Gastrocnemius medialis (tissue), 4 donors: Measurements from ENCODE around the gene FBLL1. TPM values are rescaled to one million over a fixed set of nuclear protein-coding genes. Genes with fewer than 3 reads are reported as not detected.

ENCODE experiments used
- ATAC-seq, 2 donors: fragments of 150-250 bp; one replicate each; pipeline ENCODE4 v1.9.1; 2016
- DNase-seq, 2 donors: peaks; one replicate each; pipeline ENCODE4 v3.0.0-alpha.2; 2019
- H3K27ac ChIP-seq, 4 donors: fragments of 200-600 bp; sonication (generic); 1 replicate in 1 of 4; 2 replicates in 3 of 4; pipeline ENCODE4 v1.5.1; 2016 to 2018; ENCODE audit warnings: mild to moderate bottlenecking in 2 of 4, moderate library complexity in 1 of 4
- H3K27me3 ChIP-seq, 3 donors: fragments of 200-600 bp; sonication (generic) in 2 of 3; 1 replicate in 1 of 3; 2 replicates in 2 of 3; pipeline versions ENCODE4 v1.5.1 to v1.6.0; 2016 to 2019; ENCODE audit warnings: mild to moderate bottlenecking in 1 of 3, moderate library complexity in 1 of 3
- H3K36me3 ChIP-seq, 2 donors: fragments of 200-600 bp; sonication (generic) in 1 of 2; one replicate each; pipeline ENCODE4 v1.5.1; 2017 to 2018
- H3K4me1 ChIP-seq, 2 donors: fragments of 200-600 bp; sonication (generic) in 1 of 2; one replicate each; pipeline ENCODE4 v1.5.1; 2016 to 2017; ENCODE audit warnings: mild to moderate bottlenecking in 2 of 2
- H3K4me3 ChIP-seq, 4 donors: fragments of 200-600 bp; sonication (generic) in 3 of 4; 1 replicate in 1 of 4; 2 replicates in 3 of 4; pipeline ENCODE4 v1.5.1; 2016 to 2019; ENCODE audit warnings: mild to moderate bottlenecking in 2 of 4
- H3K9me3 ChIP-seq, 3 donors: fragments of 200-600 bp; sonication (generic) in 2 of 3; 1 replicate in 1 of 3; 2 replicates in 2 of 3; pipeline ENCODE4 v1.5.1; 2016 to 2019
- CTCF ChIP-seq, 5 experiments: fragments of 450-650 bp in 3 of 5; fragments of 200-600 bp in 2 of 5; sonication (generic) in 2 of 5; IDR thresholded peaks in 4 of 5; conservative IDR thresholded peaks in 1 of 5; 1 replicate in 4 of 5; 2 replicates in 1 of 5; pipeline ENCODE4 v1.5.1; 2016 to 2019; ENCODE audit warnings: antibody characterized with exemption in 5 of 5, mild to moderate bottlenecking in 3 of 5, moderate library complexity in 3 of 5
- POLR2A ChIP-seq, 2 donors: fragments of 450-650 bp; IDR thresholded peaks; one replicate each; pipeline ENCODE4 v1.6.1; 2017; ENCODE audit warnings: antibody characterized with exemption in 2 of 2, mild to moderate bottlenecking in 2 of 2, moderate library complexity in 2 of 2
- in situ Hi-C, 4 donors: fragments of 200-750 bp; cut with MboI; loops; one replicate each; pipeline versions ENCODE4 v1.15.0 to v1.8.0; 2017; ENCODE audit warnings: low sequenced_read_pairs in 4 of 4
- intact Hi-C: fragments of 100-400 bp; cut with DNase I; formaldehyde crosslinking; loops from one replicate; pipeline ENCODE4 v1.15.1; 2023; ENCODE audit warnings: low total_unique reads
- total RNA-seq, 4 donors: library from RNA; depleted of rRNA; stranded (reverse); fragments of >200 nt; gene quantifications; one replicate each; pipeline versions ENCODE4 v1.1.0 to v1.2.3, GENCODE V29; 2016

The FBLL1 gene
- total RNA-seq, 4 donors from 2014 or later: not detected

GRCh38 chr5:168557389-168557788 is 28.3 kb downstream of the FBLL1 start:
- TF ChIP-seq CTCF (IDR thresholded peaks at IDR 0.05 in 4 of 5, conservative IDR thresholded peaks at IDR 0.05 in 1 of 5) (no peak), POLR2A (IDR thresholded peaks at IDR 0.05) (no peak)
- Histone ChIP-seq H3K36me3 (peaks cover 0 to 28% of the 10 kb centered on the region in 2 donors), H3K27me3 (no peaks in the 10 kb centered on the region), H3K4me3 (no peak overlapping the region), H3K9me3 (no peaks in the 10 kb centered on the region), H3K4me1 (peaks cover 5 to 13% of the 10 kb centered on the region in 2 donors), H3K27ac (no peak overlapping the region)
- in situ Hi-C loops (no loop called here), intact Hi-C loops (no loop called here)
- DNase-seq: no peak
- ATAC-seq: no peak

GRCh38 chr5:168562279-168562678 is 33.2 kb downstream of the FBLL1 start:
- Histone ChIP-seq H3K4me1 (peaks cover 2 to 5% of the 10 kb centered on the region in 2 donors), H3K4me3 (no peak overlapping the region), H3K9me3 (no peaks in the 10 kb centered on the region), H3K27ac (no peak overlapping the region), H3K27me3 (no peaks in the 10 kb centered on the region), H3K36me3 (peaks cover 0 to 37% of the 10 kb centered on the region in 2 donors)
- TF ChIP-seq CTCF (IDR thresholded peaks at IDR 0.05 in 4 of 5, conservative IDR thresholded peaks at IDR 0.05 in 1 of 5) (no peak), POLR2A (IDR thresholded peaks at IDR 0.05) (no peak)
- DNase-seq (no peak), ATAC-seq (no peak)
- intact Hi-C loops: no loop called here
- in situ Hi-C loops: no loop called here

GRCh38 chr5:168563959-168564358 is 34.9 kb downstream of the FBLL1 start:
- no peak overlapping the region for H3K4me3 ChIP-seq
- intact Hi-C loops: no loop called here
- H3K4me1 ChIP-seq: no peaks in the 10 kb centered on the region
- no peak for DNase-seq
- no peaks in the 10 kb centered on the region for H3K27me3 ChIP-seq
- H3K27ac ChIP-seq: no peak overlapping the region
- no peak for ATAC-seq
- no peak for TF ChIP-seq CTCF (IDR thresholded peaks at IDR 0.05 in 4 of 5, conservative IDR thresholded peaks at IDR 0.05 in 1 of 5)
- no peak for TF ChIP-seq POLR2A (IDR thresholded peaks at IDR 0.05)
- in situ Hi-C loops: no loop called here
- H3K36me3 ChIP-seq: peaks cover 0 to 33% of the 10 kb centered on the region in 2 donors
- H3K9me3 ChIP-seq: no peaks in the 10 kb centered on the region

GRCh38 chr5:168568738-168569137 is 39.6 kb downstream of the FBLL1 start:
- H3K4me3 ChIP-seq: no peak overlapping the region

More at GRCh38 chr5:168568738-168569137, 39.6 kb downstream of the FBLL1 start:
- peaks cover 0 to 4% of the 10 kb centered on the region in 2 donors for H3K4me1 ChIP-seq
- H3K36me3 ChIP-seq: peaks cover 0 to 17% of the 10 kb centered on the region in 2 donors
- intact Hi-C loops: no loop called here
- DNase-seq (no peak), ATAC-seq (no peak)
- in situ Hi-C loops: no loop called here
- no peaks in the 10 kb centered on the region for H3K27me3 ChIP-seq
- no peaks in the 10 kb centered on the region for H3K9me3 ChIP-seq
- TF ChIP-seq CTCF (IDR thresholded peaks at IDR 0.05 in 4 of 5, conservative IDR thresholded peaks at IDR 0.05 in 1 of 5): no peak
- H3K27ac ChIP-seq: no peak overlapping the region
